Neural cell (in vitro differentiated cells): ENCODE data around the gene TOMM7. TPM values are rescaled to one million over a fixed set of nuclear protein-coding genes. Genes with fewer than 3 reads are reported as not detected.

Source experiments
- H2AFZ ChIP-seq: fragments of 200-600, 300-800 bp; sonication (generic), shearing (Covaris generic); 2 replicates; pipeline ENCODE4 v1.6.0; 2014; ENCODE audit warnings: low read depth, mild to moderate bottlenecking, antibody characterized with exemption, low read length, moderate library complexity
- H3F3A ChIP-seq: fragments of 200-600 bp; shearing (Covaris generic); 2 replicates; pipeline ENCODE4 v1.6.1; 2016; ENCODE audit warnings: mild to moderate bottlenecking, moderate library complexity, mixed read lengths, antibody characterized with exemption, low read length; ENCODE audit not compliant: insufficient read depth, poor library complexity, severe bottlenecking
- H3K27ac ChIP-seq: fragments of 200-600, 300-800 bp; sonication (generic), shearing (Covaris generic); 2 replicates; pipeline ENCODE4 v1.5.1; 2014; ENCODE audit warnings: mild to moderate bottlenecking, low read length, moderate library complexity
- H3K27me3 ChIP-seq: fragments of 300-800, 200-600 bp; sonication (generic), shearing (Covaris generic); 2 replicates; pipeline ENCODE4 v1.6.0; 2014; ENCODE audit warnings: mild to moderate bottlenecking, low read depth, low read length, moderate library complexity; ENCODE audit not compliant: insufficient read depth
- H3K36me3 ChIP-seq: fragments of 300-800, 200-600 bp; sonication (generic), shearing (Covaris generic); 2 replicates; pipeline ENCODE4 v1.5.1; 2014; ENCODE audit warnings: mild to moderate bottlenecking, antibody characterized with exemption, low read length, moderate library complexity; ENCODE audit not compliant: insufficient read depth
- H3K4me2 ChIP-seq: fragments of 300-800, 200-600 bp; sonication (generic), shearing (Covaris generic); 2 replicates; pipeline ENCODE4 v1.6.0; 2014; ENCODE audit warnings: mild to moderate bottlenecking, low read length
- H3K4me3 ChIP-seq: fragments of 300-800, 200-600 bp; sonication (generic), shearing (Covaris generic); 2 replicates; pipeline ENCODE4 v1.5.1; 2014; ENCODE audit warnings: mild to moderate bottlenecking, low read length, moderate library complexity
- H3K79me2 ChIP-seq: fragments of 200-600 bp; shearing (Covaris generic); replicated peaks from 2 replicates; pipeline ENCODE4 v1.6.0; 2014; ENCODE audit warnings: mild to moderate bottlenecking, low read length, moderate library complexity; ENCODE audit not compliant: insufficient read depth
- H3K9ac ChIP-seq: fragments of 300-800, 200-600 bp; sonication (generic), shearing (Covaris generic); 2 replicates; pipeline ENCODE4 v1.6.1; 2016; ENCODE audit warnings: mild to moderate bottlenecking, low read length, mixed read lengths
- H3K9me2 ChIP-seq: fragments of 200-600 bp; shearing (Covaris generic); 2 replicates; pipeline ENCODE4 v1.6.1; 2016; ENCODE audit warnings: mild to moderate bottlenecking, low read length, mixed read lengths; ENCODE audit not compliant: insufficient read depth
- H3K9me3 ChIP-seq: fragments of 200-600, 300-800 bp; sonication (generic), shearing (Covaris generic); 2 replicates; pipeline ENCODE4 v1.6.1; 2016; ENCODE audit warnings: mild to moderate bottlenecking, mixed run types, low read length, moderate library complexity, mixed read lengths
- H4K20me1 ChIP-seq: fragments of 200-600 bp; shearing (Covaris generic); 2 replicates; pipeline ENCODE4 v1.6.1; 2016; ENCODE audit warnings: mild to moderate bottlenecking, mixed run types; ENCODE audit not compliant: insufficient read depth
- EP300 ChIP-seq: fragments of 450-650 bp; conservative IDR thresholded peaks from 2 replicates; pipeline ENCODE4 v1.6.1; 2014; ENCODE audit warnings: antibody characterized with exemption, mild to moderate bottlenecking, moderate library complexity; ENCODE audit not compliant: poor library complexity, severe bottlenecking
- EZH2 ChIP-seq: fragments of 200-600, 300-800 bp; shearing (Covaris generic), sonication (generic); IDR thresholded peaks from 2 replicates; pipeline ENCODE4 v1.6.1; 2014; ENCODE audit warnings: antibody characterized with exemption, low read length, borderline replicate concordance, mild to moderate bottlenecking; ENCODE audit not compliant: insufficient read depth, poor library complexity, severe bottlenecking
- MXI1 ChIP-seq: fragments of 450-650 bp; conservative IDR thresholded peaks from 2 replicates; pipeline ENCODE4 v1.6.1; 2014; ENCODE audit warnings: antibody characterized with exemption, mild to moderate bottlenecking; ENCODE audit not compliant: poor library complexity, severe bottlenecking
- POLR2AphosphoS5 ChIP-seq: IDR thresholded peaks from 2 replicates; pipeline ENCODE4 v1.6.1; 2012
- RAD21 ChIP-seq: fragments of 450-650 bp; conservative IDR thresholded peaks from 2 replicates; pipeline ENCODE4 v1.6.1; 2014; ENCODE audit warnings: antibody characterized with exemption, mild to moderate bottlenecking, moderate library complexity
- SMC3 ChIP-seq: fragments of 450-650 bp; conservative IDR thresholded peaks from 2 replicates; pipeline ENCODE4 v1.6.1; 2014; ENCODE audit warnings: antibody characterized with exemption, mild to moderate bottlenecking, moderate library complexity; ENCODE audit not compliant: poor library complexity
- TAF1 ChIP-seq: IDR thresholded peaks from 2 replicates; pipeline ENCODE4 v1.6.1; 2012; ENCODE audit warnings: low read depth
- polyA plus RNA-seq: library from polyadenylated mRNA; depleted of rRNA; stranded (reverse); fragments of >200 nt; gene quantifications from 2 replicates; pipeline ENCODE4 v1.2.3, GENCODE V29; 2014
- TF ChIP-seq, protein P1 (sequence below): IDR thresholded peaks from 2 replicates; pipeline ENCODE4 v1.6.1; 2012; ENCODE audit warnings: borderline replicate concordance
- TF ChIP-seq, protein P2 (sequence below): fragments of 450-650 bp; IDR thresholded peaks from 2 replicates; pipeline ENCODE4 v1.5.1; 2014; ENCODE audit warnings: antibody characterized with exemption, mild to moderate bottlenecking, moderate library complexity; ENCODE audit not compliant: poor library complexity, severe bottlenecking

TOMM7 gene
- polyA plus RNA-seq, 1 donor from 2014 or later: 241 TPM

- no peaks in the 10 kb centered on the region for H3K9me3 ChIP-seq
- H4K20me1 ChIP-seq: no peaks in the 10 kb centered on the region
- H3K9me2 ChIP-seq: no peaks in the 10 kb centered on the region
- H3K79me2 ChIP-seq: no peaks in the 10 kb centered on the region
- H3K27me3 ChIP-seq: no peaks in the 10 kb centered on the region
- no peak overlapping the region for H3K4me2 ChIP-seq
- H3K4me3 ChIP-seq: no peak overlapping the region
- no peak overlapping the region for H3K9ac ChIP-seq
- H3K36me3 ChIP-seq: no peaks in the 10 kb centered on the region
- no peak overlapping the region for H3K27ac ChIP-seq
- no peak overlapping the region for H2AFZ ChIP-seq
- no peaks in the 10 kb centered on the region for H3F3A ChIP-seq
- TF ChIP-seq, protein P1, sequence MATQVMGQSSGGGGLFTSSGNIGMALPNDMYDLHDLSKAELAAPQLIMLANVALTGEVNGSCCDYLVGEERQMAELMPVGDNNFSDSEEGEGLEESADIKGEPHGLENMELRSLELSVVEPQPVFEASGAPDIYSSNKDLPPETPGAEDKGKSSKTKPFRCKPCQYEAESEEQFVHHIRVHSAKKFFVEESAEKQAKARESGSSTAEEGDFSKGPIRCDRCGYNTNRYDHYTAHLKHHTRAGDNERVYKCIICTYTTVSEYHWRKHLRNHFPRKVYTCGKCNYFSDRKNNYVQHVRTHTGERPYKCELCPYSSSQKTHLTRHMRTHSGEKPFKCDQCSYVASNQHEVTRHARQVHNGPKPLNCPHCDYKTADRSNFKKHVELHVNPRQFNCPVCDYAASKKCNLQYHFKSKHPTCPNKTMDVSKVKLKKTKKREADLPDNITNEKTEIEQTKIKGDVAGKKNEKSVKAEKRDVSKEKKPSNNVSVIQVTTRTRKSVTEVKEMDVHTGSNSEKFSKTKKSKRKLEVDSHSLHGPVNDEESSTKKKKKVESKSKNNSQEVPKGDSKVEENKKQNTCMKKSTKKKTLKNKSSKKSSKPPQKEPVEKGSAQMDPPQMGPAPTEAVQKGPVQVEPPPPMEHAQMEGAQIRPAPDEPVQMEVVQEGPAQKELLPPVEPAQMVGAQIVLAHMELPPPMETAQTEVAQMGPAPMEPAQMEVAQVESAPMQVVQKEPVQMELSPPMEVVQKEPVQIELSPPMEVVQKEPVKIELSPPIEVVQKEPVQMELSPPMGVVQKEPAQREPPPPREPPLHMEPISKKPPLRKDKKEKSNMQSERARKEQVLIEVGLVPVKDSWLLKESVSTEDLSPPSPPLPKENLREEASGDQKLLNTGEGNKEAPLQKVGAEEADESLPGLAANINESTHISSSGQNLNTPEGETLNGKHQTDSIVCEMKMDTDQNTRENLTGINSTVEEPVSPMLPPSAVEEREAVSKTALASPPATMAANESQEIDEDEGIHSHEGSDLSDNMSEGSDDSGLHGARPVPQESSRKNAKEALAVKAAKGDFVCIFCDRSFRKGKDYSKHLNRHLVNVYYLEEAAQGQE: no peak
- no peak for TF ChIP-seq SMC3
- no peak for TF ChIP-seq TAF1
- no peak for TF ChIP-seq POLR2AphosphoS5
- TF ChIP-seq RAD21: no peak
Measured at GRCh38 chr7:22787951-22788350, 34.7 kb downstream of the TOMM7 start.

GRCh38 chr7:22786290-22786932, 36.2 kb downstream of the TOMM7 start:
- Histone ChIP-seq H4K20me1 (no peaks in the 10 kb centered on the region), H2AFZ (no peak overlapping the region)
- TF ChIP-seq, protein P2, sequence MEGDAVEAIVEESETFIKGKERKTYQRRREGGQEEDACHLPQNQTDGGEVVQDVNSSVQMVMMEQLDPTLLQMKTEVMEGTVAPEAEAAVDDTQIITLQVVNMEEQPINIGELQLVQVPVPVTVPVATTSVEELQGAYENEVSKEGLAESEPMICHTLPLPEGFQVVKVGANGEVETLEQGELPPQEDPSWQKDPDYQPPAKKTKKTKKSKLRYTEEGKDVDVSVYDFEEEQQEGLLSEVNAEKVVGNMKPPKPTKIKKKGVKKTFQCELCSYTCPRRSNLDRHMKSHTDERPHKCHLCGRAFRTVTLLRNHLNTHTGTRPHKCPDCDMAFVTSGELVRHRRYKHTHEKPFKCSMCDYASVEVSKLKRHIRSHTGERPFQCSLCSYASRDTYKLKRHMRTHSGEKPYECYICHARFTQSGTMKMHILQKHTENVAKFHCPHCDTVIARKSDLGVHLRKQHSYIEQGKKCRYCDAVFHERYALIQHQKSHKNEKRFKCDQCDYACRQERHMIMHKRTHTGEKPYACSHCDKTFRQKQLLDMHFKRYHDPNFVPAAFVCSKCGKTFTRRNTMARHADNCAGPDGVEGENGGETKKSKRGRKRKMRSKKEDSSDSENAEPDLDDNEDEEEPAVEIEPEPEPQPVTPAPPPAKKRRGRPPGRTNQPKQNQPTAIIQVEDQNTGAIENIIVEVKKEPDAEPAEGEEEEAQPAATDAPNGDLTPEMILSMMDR: no peak
- no peak for TF ChIP-seq MXI1
- no peak for TF ChIP-seq POLR2AphosphoS5
- TF ChIP-seq, protein P1: no peak
- no peak for TF ChIP-seq EZH2
- TF ChIP-seq EP300: no peak
- TF ChIP-seq TAF1: no peak
- no peak for TF ChIP-seq SMC3

More at GRCh38 chr7:22786290-22786932, 36.2 kb downstream of the TOMM7 start:
- Histone ChIP-seq H3K27ac (no peak overlapping the region), H3K79me2 (no peaks in the 10 kb centered on the region), H3F3A (no peaks in the 10 kb centered on the region), H3K9ac (no peak overlapping the region), H3K4me2 (no peak overlapping the region), H3K27me3 (no peaks in the 10 kb centered on the region), H3K9me3 (no peaks in the 10 kb centered on the region), H3K9me2 (no peaks in the 10 kb centered on the region), H3K4me3 (no peak overlapping the region), H3K36me3 (no peaks in the 10 kb centered on the region)
